Measurements from ENCODE around the gene CRACR2B. TPM values are rescaled to one million over a fixed set of nuclear protein-coding genes. Genes with fewer than 3 reads are reported as not detected.

The CRACR2B gene
- total RNA-seq, 1 experiment from 2014 or later: 11.8 TPM

- intact Hi-C loops (cut with micrococcal nuclease): loop anchor here (10.0 kb wide), 1 partner anchor 184 kb away; no protein-coding TSS in a partner anchor
- H3K4me2 ChIP-seq (ENCODE audit: low read length): no peak overlapping the region
- TF ChIP-seq EZH2phosphoT487 (IDR thresholded peaks at IDR 0.05; ENCODE audit: borderline replicate concordance): no peak
- TF ChIP-seq CEBPB (IDR thresholded peaks at IDR 0.05; ENCODE audit: low read depth): no peak
- no peak for TF ChIP-seq FOSL1 (IDR thresholded peaks at IDR 0.05; ENCODE audit: low read depth)
- no peak for TF ChIP-seq CBX3 (IDR thresholded peaks at IDR 0.05; ENCODE audit: low read depth)
- no peak for TF ChIP-seq YY1 (IDR thresholded peaks at IDR 0.05; ENCODE audit: extremely low read depth, insufficient replicate concordance, low read depth, low read length)
- TF ChIP-seq SP1 (IDR thresholded peaks at IDR 0.05; ENCODE audit: low read depth): no peak
- TF ChIP-seq, protein P1, sequence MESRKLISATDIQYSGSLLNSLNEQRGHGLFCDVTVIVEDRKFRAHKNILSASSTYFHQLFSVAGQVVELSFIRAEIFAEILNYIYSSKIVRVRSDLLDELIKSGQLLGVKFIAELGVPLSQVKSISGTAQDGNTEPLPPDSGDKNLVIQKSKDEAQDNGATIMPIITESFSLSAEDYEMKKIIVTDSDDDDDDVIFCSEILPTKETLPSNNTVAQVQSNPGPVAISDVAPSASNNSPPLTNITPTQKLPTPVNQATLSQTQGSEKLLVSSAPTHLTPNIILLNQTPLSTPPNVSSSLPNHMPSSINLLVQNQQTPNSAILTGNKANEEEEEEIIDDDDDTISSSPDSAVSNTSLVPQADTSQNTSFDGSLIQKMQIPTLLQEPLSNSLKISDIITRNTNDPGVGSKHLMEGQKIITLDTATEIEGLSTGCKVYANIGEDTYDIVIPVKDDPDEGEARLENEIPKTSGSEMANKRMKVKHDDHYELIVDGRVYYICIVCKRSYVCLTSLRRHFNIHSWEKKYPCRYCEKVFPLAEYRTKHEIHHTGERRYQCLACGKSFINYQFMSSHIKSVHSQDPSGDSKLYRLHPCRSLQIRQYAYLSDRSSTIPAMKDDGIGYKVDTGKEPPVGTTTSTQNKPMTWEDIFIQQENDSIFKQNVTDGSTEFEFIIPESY (IDR thresholded peaks at IDR 0.05; ENCODE audit: extremely low read depth, insufficient replicate concordance, low read length): no peak
- TF ChIP-seq ZNF274 (IDR thresholded peaks at IDR 0.05; ENCODE audit: low read depth, low read length): no peak
- no peak for TF ChIP-seq POLR2AphosphoS5 (IDR thresholded peaks at IDR 0.05; ENCODE audit: low read depth, low read length)
- no peak for TF ChIP-seq TCF7L2 (IDR thresholded peaks at IDR 0.05; ENCODE audit: borderline replicate concordance, extremely low read depth, insufficient read depth, insufficient read length)
- TF ChIP-seq EGR1 (IDR thresholded peaks at IDR 0.05; ENCODE audit: low read depth): no peak
- TF ChIP-seq ELF1 (IDR thresholded peaks at IDR 0.05; ENCODE audit: borderline replicate concordance, low read depth): no peak
- no peak for TF ChIP-seq SRF (IDR thresholded peaks at IDR 0.05; ENCODE audit: low read depth)
- no peak overlapping the region for H2AFZ ChIP-seq (ENCODE audit: low read depth, low read length, poor library complexity, severe bottlenecking)
- no peak overlapping the region for H3K9ac ChIP-seq (ENCODE audit: low read length)
- no peaks in the 10 kb centered on the region for H4K20me1 ChIP-seq (ENCODE audit: insufficient read depth)
- no peak overlapping the region for H3K4me3 ChIP-seq (replicated peaks in 1 of 2; ENCODE audit: low read depth in 1 of 2, low read length in 2 of 2)
- H3K9me2 ChIP-seq (ENCODE audit: insufficient read depth): no peaks in the 10 kb centered on the region
- no peaks in the 10 kb centered on the region for H3K9me3 ChIP-seq (ENCODE audit: control insufficient read depth in 1 of 2, insufficient read depth in 1 of 2, low read depth in 1 of 2, low read length in 2 of 2)
- peaks cover 0 to 35% of the 10 kb centered on the region in 2 experiments; a peak in 2 of 4 replicates for H3K4me1 ChIP-seq (ENCODE audit: control insufficient read depth in 1 of 2, insufficient read depth in 2 of 2, low read length in 2 of 2)
- H3K27me3 ChIP-seq (ENCODE audit: insufficient read depth, low read length): no peaks in the 10 kb centered on the region
- DNase-seq (ENCODE audit: low read depth, low spot score) (no peak), ATAC-seq (no peak)
- H3K36me3 ChIP-seq (ENCODE audit: control insufficient read depth in 1 of 2, insufficient read depth in 2 of 2, low read length in 2 of 2): no peaks in the 10 kb centered on the region
- BruUV-seq (replicated peaks): no TSS peak
- H3K27ac ChIP-seq (ENCODE audit: low read depth, low read length): no peak overlapping the region
- RAD21 ChIA-PET (ENCODE audit: low non-redundant PET in 1 of 2, low total read pairs in 2 of 2, uncharacterized antibody in 2 of 2, unreplicated experiment in 2 of 2): no interaction called here
- no peaks in the 10 kb centered on the region for H3K79me2 ChIP-seq (ENCODE audit: insufficient read depth, low read length)
- CTCF ChIA-PET: no interaction called here
- POLR2A ChIA-PET: no interaction called here
Measured at GRCh38 chr11:870418-870817, 42.7 kb downstream of the CRACR2B start.

Data from HCT116 (cell line).